Dedifferentiated amniotic fluid mesenchymal stem cell (primary cell): ENCODE results near the gene NVL.

Experiments
- DNase-seq: peaks from one replicate; pipeline ENCODE4 v3.0.0-alpha.2; 2016; ENCODE audit errors: extremely low spot score

The NVL gene

GRCh38 chr1:224196813-224197600 lies 133.0 kb downstream of the NVL start:
- no peak for DNase-seq

DNA sequence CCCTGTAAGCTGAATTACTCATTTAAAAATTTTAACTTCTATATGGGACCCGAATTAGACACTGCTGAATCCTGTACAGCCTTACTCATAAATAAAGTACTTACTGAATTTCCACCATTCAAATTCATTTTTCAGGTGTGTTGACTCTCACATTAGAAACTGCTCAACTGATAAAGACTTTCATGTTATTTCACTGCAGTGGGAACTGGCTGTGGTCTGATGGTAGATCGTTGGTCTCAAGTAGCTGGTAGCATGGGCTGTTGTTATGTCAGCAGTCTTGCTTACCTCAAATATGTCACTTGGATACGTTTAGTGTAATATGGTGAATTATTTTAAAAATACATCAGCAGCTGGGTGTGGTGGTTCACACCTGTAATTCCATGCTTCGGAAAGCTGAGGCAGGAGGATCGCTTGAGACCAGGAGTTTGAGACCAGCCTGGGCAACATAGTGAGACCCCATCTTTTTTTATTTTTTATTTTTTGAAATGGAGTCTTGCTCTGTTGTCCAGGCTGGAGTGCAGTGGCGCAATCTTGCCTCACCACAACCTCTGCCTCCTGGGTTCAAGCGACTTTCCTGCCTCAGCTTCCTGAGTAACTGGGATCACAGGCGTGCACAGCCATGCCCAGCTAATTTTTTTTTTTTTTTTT lies 136.5 kb downstream of the NVL start:
- no peak for DNase-seq

DNA sequence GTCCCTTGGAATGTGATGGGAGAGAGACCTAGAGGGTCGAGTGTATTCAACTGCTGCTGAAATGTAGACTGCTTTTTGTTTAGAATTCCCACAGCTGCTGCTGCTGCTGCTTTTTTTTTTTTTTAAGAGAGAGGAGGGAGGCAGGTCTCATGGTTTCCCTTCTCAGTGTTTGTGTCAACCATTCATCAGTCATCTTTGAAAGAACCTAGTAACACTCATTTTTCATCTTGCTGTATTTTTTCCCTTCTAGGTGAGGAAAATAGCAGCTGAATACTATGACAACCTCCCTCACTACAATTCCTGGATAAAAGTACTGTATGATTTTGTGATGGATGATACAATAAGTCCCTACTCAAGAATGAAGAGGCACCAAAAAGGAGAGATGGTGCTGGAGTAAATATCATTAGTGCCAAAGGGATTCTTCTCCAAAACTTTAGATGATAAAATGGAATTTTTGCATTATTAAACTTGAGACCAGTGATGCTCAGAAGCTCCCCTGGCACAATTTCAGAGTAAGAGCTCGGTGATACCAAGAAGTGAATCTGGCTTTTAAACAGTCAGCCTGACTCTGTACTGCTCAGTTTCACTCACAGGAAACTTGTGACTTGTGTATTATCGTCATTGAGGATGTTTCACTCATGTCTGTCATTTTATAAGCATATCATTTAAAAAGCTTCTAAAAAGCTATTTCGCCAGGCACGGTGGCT lies 137.7 kb downstream of the NVL start:
- no peak for DNase-seq

GRCh38 chr1:224189561-224189960 lies 140.4 kb downstream of the NVL start:
- DNase-seq: no peak

GRCh38 chr1:224188286-224188685 lies 141.7 kb downstream of the NVL start:
- no peak for DNase-seq

DNA sequence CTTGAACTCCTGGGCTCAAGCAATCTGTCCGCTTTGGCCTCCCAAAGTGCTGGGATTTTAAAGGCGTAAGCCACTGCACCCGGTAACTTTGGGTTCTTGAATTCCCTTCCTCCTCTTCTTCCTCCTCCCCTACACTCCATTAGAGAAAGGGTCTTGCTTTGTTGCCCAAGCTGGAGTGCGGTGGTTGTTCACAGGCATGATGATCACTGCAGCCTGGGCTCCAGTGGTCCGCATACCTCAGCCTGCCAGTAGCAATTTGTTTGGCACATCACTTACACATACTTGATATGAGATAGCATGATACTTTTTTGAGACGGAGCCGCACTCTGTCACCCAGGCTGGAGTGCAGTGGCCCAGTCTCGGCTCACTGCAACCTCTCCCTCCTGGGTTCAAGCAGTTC lies 144.8 kb downstream of the NVL start:
- no peak for DNase-seq

DNA sequence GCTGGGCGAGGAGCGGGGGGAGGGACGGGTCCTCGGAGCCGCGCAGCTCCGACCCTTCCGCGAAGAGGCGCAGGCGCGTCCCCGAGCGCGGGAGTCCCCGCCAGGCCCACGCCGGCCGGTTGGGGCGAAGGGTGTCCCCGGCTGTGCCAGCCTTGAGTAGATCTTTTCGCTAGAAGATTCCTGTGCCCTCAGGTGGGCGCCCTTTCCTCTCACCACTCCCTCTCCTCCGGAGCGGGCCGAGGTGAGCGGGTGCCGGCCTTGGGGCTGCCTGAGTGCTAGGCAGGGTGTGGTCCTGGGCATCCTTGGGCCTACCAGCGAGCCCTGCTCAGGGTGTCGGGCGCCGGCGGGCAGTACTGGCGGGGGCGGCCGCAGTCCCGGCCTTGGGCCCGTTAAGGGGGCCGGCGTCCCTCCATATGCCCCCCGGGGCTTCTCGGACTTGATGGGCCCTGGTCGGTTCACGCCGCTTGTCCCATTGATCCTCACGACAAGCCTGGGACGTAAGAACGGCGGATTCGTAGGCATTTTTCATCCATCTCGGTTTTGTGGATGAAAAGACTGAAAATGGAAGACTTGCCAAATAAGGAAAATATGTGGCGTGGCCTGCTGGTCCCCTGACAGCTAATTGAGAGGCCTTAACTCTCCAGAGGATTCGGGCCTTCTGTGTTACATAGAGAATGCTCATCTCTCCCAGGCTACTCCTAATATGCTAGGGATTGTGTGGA lies 146.2 kb downstream of the NVL start:
- peak; percentile 41 for DNase-seq

- DNase-seq: peak; percentile 68
These were observed 146.9 kb downstream of the NVL start, which contains the start of gene DEGS1 for GRCh38 chr1:224182866-224183590. TSS of gene DEGS1 (plus strand) at chr1:224183240. CDS start at chr1:224183337, 97 bp downstream.

GRCh38 chr1:224182057-224182865 lies 147.7 kb downstream of the NVL start:
- no peak for DNase-seq

- no peak for DNase-seq
These were observed 148.5 kb downstream of the NVL start for GRCh38 chr1:224181453-224181810.

- DNase-seq: no peak
These were observed 149.1 kb downstream of the NVL start for GRCh38 chr1:224180783-224181452.

DNA sequence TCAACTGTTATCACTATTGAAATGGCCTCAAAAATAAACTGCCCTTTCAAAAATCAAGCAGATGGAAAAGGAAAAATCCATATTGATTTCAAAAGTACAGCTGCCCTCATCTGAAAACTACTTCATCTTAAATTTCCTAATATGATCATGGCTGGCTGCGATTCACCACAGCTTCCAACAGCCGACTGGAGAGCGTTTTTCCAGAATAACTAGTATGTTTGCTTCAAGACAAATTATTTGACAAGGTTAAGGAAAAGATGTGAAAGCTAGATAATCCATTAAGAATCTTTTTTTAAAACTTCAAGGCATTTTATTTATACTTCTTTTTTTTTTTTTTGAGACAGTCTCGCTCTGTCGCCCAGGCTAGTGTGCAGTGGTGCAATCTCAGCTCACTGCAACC lies 151.1 kb downstream of the NVL start:
- DNase-seq: no peak

DNA sequence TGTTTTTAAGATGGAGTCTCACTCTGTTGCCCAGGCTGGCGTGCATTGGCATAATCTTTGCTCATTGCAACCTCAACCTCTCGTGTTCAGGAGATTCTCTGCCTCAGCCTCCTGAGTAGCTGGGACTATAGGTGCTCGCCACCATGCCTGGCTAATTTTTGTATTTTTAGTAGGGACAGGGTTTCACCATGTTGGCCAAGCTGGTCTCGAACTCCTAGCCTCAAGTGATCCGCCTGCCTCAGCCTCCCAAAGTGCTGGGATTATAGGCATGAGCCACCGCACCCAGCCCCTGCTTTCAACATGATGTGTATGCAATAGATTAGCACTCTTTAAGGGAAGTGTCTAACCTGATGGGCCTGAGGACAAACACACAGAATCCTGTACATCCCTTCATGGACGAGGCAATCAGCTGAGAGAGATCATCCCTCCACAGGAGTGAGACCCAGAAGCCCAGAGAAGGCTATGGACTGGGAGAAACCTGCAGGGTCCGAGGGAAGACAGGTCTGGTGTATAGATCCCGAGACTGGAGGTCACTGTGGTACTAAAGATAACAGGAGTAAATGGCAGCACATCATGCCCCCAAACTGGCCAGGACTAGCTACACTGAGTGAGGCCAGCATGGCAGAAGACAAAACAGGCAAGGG lies 152.5 kb downstream of the NVL start:
- no peak for DNase-seq
